NCI-H1436 treated with DMSO at 0.1 percent for 48 hours (cell line): Measurements from ENCODE around the gene ATP2A2.
"Not testable (repeated sequence)": the region's sequence is repeated elsewhere in the genome, so short reads cannot be mapped to it uniquely, and the experiment has no call there.

ENCODE experiments used
- DNase-seq: peaks from one replicate; lab custom pipeline; 2025; lab: John Stamatoyannopoulos, UW

ATP2A2 gene

DNA sequence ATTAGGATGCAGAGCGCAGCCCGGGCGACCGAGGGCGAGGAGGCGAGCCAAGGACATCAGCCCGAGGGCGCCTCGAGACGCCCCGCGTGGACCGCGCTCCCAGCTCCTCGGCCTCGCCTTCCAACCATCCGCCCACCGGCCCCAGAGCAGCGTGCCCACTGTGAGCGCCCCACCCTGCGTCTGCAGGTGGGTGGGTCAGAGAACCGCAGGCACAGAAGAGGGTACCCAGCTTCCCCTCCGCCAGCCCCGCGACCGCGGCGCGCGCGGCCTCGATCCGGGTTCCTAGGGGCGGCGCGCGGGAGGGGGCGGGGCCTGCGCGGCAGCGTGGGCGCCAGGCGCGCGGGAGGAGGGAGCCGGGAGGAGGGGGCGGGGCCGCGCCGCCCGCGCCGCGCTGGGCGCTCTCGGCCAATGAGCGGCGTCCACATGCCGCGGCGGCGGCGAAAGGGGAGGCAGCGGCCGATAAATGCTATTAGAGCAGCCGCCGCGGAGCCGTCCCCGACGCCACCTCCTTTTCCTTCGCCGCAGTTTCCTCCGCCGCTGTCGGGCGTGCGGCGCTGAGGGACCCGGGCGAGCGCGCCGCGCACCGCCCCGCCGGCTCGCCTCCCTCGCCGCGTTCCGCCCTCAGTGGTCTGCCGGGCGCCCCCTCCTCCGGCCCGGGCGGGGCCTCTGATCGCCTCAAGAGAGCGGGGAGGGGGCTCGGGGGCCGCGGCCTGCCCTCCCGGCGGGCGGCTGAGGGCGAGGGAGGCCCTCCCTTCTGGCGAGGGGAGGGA, at the start of gene ATP2A2:
TSS of gene ATP2A2 (plus strand) at position 469 of the 770 bp plus-strand sequence. CDS start 543 bp downstream, outside the sequence.
- DNase-seq, result peak; percentile 35

DNA sequence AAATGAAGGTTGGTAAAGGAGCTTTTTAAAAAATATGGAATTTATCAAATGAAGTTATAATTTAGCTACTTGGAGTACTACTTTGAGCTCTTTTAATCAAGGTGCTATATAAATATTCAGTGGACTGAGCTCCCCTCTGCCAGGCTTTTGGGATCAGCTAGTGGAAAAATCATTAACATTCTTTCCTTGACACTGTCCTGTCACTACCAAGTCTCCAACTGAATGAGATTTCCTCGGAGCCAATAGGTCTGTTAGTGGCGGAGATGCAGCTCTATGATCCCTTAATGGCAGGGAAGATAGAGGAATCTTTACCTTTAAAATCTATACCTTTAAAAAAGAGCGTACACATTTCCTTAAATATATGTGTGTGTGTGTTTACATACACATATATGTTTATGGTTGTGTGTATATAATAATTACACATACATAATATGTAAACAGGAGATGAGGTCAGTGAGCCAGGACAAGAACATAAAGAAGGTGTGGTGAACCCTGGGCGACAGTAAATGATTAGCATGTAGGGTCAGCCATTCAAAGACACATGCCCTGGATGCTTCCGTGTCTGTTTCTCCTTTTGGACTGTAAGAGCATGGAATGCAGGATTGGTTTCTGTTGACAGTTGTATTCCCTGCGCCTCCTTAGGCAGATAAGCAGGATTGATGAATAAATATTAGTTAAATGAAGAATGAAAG, 47.7 kb upstream of the ATP2A2 start:
- DNase-seq, result no peak

DNA sequence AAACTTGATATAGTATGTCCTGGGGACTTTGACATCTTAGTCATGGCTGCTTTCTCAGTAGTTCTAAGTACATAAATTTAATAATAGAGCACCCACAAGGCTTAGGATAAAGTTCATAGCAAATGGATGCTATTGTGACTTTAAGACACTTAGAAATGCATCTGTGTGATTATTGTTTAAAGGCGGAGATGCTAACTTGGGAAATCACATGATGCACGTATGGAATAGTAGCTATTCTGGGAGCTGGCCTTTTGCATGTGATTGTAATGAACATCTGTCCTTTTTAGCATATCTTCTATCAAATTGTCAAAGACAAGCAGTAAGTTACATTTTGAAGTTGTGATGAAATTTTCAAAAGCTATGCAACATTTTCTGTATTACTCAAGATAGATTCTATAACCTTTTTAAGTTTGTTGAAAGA, 46.7 kb upstream of the ATP2A2 start:
- no peak for DNase-seq

DNA sequence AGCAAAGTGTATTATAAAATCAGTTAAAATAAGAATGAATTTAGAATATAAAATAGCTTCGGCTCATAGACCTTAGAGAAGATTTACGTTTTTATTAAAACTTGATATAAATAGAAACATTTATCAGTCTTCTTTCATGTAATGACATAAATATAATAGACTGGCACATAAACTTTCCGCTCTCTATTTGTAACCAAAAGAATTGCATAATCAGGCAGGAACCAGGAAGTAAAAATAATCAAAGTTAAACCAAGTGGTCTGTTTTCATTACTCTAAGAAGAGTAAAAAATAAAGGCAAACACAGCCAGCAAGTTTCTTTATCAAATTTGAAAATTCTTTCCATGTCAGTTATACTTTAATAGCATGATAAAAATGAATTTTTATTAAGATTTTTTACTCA, 46.3 kb upstream of the ATP2A2 start:
- DNase-seq, result no peak

DNA sequence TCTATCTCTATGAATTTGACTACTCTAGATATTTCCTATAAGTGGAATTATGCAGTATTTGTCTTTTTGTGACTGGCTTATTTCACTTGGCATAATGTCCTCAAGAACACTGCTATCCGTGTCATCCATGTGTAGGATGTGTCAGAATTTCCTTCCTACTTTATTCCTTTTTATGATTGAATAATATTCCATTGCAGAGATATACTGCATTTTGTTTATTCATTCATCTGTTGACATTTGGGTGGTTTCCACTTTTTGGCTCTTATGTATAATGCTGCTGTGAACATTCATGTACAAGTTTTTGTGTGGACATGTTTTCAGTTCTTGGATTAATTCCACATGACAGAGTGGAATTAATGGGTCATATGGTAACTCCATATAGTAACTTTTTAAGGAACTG, 45.7 kb upstream of the ATP2A2 start:
- DNase-seq, result no peak

DNA sequence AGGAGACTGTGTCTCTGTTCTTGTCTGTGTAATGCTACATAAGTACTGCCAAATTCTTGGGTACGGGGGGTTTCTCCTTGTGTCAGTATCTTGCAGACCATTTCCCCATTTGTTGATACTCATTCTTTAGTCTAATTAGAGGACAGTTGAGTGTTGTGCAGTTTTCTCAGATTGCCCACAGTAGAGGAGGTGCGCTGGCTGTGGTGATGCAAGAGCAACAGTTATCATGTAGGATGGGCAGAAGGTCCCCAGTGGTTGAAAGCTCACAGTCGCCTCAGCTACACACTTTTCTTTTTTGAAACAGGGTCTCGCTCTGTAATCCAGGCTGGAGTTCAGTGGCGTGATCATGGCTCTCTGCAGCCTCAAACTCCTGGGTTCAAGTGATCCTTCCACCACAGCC, 37.8 kb upstream of the ATP2A2 start:
- no peak for DNase-seq

DNA sequence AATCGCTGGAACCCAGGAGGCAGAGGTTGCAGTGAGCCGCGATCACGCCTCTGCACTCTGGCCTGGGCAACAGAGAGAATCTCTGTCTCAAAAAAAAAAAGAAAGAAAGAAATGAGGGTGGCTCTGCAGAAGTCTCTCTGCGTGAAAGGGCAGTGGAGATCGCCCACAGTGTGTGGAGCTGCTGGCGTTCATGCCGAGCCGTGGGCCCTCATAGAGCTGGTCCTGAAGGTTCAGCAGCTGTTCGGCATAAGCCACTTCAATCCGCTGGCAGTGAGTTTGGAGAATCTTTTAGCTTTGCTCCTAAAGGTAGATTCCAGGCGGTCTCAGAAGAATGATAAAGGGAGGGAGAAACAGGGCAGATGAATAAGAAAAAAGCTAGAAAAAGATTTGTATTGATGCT, 36.7 kb upstream of the ATP2A2 start:
- DNase-seq, result no peak

DNA sequence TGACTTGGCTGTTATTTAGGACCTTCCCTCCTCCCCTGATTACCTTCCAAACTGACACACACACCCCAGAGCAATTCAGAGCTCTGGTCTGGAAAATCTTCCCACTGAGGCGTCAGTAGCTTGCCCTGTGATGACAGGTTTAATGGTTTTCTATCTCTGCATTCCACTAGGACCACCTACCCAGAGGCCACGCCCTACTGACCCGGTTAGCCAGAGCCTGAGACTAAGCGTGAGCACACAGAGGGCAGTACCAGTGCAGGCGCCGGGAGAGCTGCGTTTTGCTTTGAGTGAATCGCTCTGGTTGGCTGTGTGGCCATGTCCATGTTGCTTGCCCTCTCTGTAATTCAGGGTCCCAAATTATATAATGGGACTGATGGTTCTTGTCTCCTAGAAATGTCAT, 36.2 kb upstream of the ATP2A2 start:
- DNase-seq, result no peak

DNA sequence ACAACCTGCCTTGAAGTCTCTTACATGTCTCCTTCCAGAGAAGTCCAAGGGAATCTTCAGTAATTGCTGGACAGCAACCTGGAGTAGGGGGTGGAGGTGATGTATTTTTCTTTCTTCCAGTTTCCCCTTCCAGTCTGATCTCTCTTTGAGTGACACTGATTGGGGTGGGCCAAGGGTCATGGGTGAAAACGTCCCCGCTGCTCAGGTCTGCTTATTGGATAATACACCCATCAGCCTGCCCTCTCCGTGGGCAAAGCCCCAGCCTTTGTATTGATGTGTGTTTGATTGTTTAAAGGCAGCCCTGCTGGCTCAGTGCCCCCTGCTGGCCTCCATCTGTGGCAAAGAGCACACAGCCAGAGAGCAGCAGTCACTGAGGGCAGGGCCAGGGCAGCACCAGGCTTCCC, 35.7 kb upstream of the ATP2A2 start:
- DNase-seq, result no peak

DNA sequence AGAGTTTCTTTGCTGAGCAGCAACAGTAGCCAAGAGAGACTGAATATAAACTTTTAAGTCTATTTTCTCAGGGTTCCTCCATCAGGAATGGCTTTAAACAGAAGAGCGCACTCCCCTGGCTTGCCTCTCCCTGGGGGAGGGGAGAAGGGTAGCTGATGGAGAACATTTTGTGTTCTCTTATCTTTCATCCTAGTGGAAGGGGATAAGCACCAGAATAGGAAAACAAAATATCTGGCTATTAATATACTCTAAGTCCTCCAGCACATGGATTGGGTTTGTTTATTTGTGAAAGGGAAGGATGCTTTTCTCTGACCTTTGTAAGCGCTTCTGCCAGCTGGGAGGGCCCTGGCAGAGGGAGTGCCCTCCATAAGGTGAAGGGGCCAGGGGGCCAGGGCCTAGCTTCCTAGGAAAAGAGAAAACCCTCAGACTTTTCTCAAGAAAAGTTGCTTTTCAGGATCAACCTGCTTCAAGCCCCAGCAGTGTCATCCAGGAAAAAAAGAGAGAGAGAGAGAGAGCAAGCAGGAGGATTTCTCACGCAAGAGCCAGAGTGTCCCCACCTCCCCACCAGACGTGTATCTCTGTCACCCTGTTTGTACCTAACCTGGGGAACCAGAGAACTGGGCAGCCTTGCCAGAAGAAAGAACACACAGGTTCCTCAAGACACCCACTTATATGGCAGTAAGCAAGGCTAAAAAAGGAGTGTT, 34.3 kb upstream of the ATP2A2 start:
- no peak for DNase-seq

DNA sequence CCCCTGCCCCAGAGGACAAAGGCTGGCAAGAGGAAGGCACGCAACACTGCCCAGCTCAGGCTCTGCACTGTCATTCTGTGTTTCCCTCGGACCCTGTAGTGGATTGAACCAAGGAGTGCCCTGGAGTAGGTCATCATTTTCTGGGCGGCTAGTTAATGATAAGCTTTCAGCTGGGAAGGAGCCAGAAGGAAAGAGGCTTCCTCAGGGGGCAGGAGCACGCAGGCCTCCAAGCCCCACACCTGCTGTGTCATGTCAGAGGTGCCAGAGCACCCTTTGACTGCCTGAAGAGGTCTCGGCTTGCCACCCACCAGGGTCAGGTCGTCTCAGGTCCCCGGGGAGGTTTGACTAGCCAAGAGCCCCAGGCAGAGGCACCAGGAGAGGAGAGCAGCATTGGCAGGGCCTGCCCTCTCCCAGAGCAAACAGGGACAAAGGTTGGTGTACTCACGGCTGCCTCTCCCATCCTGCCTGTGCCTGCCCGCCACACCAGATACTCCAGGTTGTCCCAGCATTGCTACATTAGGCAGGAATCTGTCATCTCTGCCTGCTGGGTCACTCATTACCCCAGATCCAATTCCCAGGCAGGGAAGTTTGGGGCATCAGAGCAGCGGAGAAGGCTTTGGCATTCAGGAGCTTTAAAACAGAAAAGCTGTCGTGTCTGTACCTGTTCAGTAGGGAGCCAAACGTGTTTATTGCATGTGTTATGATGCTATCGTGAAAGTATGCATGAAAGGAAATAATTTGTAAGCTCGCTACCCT, 33.5 kb upstream of the ATP2A2 start:
- no peak for DNase-seq

DNA sequence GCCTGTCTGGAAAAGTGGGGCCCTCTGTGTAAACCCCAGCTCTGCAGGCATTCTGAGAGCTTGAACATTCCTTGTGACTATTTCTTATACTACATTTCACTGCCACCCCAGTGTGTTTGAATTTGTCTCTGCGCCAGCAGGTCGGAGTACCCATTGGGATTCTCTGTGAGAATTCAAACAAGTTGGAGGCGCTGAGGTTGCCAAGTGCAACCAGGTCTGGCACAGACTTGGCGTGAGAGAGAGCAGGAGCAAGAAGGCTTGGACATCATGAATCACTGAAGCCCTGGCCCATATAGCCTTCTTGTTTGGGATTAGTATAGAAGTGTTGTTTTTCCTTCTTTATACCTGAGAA, 33.0 kb upstream of the ATP2A2 start:
- no peak for DNase-seq

DNA sequence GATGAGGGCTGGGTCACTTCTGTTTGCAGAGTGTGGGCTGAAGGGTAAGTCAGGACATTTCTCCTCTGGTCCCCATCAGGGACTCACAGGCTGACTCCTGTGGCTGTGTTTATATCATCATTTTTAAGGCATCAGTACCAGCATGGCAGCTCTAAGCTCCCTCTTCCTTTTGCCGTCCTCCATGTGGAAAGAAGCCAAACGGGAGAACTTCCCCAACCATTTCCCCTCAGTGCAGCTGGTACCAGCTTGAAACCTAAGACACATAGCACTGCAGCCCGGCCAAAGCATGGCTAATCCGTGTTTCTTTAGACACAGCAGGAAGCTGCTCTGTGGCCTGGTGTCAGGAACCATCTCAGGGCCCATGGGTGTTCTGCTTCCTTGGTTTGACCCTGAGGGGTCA, 31.9 kb upstream of the ATP2A2 start:
- DNase-seq, result no peak

DNA sequence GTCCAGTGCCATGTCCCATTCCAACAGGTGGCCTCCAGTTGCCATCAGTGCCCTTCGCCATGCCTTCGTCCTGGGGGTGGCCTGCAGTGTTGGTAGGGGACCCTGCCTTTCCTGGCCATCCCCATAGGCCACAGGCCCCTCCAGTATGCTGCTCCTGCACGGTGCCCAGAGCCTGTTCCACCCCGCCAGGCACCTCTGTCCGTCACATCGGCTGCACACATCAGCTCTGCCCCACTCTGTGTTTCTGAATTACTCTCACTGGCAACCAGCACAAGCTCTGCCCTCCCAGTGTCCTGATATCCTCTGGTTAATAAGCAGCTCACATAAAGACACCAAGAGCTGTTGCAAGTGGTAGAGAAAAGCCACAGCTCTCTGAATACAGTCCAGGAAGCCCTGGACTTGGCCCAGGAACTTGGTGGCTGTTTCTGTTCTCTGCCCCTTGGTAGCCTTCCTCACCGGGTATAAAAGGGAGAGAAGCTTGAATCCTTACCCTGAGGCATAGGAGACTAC, 31.3 kb upstream of the ATP2A2 start:
- no peak for DNase-seq

DNA sequence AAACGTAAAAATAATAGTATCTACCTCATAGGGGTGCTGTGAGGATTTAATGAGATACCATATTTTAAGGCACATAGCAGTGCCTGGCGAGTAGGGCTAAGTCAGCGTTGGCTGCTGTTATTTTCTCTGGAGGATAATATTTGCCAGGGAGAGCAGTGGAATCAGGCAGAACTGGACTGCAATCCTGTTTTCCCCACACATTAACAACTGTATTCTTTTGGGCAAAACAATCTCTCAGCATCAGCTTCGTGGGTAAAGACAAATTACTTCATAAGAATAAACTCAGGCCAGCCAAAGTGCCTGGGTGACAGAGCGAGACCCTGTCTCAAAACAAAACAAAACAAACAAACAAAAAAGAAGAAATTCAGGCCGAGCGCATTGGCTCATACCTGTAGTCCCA, 29.7 kb upstream of the ATP2A2 start:
- DNase-seq, result no peak

DNA sequence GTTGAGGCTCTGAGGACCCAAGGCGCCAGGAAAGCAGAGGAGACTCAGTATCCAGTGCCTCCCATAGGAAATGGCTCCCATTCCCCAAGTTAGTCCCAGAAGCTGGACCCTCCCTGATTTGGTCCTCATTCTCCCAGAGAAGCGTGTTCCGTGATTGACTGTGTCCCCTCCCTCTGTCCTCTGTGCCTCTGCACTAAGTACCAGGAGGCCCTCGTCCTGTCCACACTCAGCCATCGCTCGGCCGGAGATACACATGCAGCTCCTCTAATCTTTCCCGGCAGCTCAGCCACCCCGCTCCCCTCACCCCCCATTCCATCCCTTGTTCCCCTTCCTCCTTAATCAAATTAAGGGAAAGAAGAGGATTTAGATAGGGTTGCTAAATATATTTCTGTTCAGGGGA, 28.3 kb upstream of the ATP2A2 start:
- no peak for DNase-seq

DNA sequence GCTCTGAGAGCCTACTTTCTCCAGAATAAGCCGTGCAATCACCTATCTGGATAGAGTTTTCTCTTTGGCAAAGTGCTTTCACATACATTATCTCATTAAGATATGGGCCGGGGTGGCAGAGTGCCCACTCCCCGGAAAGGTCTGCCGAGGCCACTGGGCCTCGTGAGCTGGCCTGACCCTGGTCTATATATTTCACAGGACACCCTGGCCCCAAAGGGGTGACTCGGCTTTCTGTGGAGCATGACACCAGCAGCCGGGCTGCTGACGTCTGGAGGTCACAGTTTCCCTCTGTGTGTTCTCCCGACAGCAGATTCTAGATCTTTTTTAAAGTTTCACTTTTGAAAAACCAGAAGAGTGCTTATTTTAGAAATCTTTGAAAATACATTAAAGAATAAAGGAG, 27.9 kb upstream of the ATP2A2 start:
- DNase-seq, result no peak

DNA sequence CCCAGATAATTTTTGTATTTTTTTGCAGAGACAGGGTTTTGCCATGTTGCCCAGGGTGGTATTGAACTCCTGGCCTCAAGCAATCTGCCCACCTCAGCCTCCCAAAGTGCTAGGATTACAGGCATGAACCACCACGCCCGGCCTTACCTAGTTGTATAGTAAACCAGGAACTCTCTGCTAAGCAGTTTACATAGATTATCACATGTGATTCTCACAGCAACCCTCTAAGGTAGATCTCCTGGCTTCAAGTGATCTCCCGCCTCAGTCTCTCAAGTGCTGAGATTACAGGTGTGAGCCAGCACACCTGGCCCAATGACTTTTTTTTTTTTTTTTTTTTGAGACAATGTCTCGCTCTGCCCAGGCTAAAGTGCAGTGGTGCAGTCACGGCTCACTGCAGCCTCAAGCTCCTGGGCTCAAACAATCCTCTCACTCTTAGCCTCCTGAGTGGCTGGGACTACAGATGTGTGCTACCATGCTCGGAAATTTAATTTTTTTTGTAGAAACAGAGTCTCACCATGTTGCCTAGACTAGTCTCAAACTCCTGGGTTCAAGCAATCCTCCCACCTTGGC, 26.0 kb upstream of the ATP2A2 start:
- no peak for DNase-seq

DNA sequence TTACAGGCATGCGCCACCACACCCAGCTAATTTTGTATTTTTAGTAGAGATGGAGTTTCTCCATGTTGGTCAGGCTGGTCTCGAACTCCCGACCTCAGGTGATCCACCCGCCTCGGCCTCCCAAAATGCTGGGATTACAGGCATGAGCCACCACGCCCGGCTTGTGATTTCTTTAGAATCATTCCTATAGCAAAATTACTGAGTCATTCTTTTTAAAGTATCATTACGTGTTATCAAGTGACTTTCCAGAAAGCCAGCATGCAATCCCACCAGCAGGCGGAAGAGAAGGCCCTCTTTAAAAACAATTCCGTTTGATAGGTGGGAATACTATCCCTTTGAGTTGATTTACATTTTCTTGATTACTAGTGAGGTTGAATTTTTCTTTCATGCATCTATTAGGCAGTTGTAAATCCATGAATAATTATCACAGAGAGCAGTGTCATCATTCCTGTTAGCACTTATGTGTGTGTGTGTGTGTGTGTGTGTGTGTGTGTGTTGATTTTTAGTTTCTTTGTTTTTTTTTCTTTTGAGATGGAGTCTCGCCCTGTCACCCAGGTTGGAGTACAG, 25.1 kb upstream of the ATP2A2 start:
- DNase-seq, result not testable (repeated sequence)

DNA sequence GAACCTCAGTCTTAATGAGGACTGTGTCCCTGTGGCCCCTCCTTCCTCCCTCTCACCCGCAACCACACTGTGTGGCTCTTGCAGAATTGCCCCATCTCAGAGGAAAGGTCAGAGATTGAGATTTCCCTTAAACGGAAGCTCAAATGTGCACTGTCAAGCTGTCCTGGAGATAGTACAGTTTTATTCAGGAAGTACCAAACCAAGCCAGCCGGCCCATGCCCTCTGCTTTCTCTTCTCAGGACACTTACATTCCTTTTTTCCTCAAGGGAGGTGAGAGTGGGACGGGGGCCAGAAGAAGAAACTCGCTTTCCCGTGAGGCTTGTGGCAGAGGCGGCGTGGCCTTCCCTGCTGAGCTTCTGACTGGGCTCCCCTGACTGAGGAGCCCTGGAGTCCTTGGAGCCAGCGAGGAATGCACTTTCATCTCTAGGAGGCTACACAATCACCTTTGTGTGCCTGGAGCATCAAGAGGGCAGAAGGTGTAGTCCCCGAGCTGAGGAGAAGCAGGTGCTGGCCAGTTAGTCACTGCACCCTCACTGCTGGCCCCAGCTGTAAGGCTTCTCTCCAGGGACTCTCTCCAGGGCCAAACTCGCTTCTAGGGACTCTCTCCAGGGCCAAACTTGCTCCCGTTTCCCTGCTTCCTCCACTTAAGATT, 24.1 kb upstream of the ATP2A2 start:
- DNase-seq, result no peak

DNA sequence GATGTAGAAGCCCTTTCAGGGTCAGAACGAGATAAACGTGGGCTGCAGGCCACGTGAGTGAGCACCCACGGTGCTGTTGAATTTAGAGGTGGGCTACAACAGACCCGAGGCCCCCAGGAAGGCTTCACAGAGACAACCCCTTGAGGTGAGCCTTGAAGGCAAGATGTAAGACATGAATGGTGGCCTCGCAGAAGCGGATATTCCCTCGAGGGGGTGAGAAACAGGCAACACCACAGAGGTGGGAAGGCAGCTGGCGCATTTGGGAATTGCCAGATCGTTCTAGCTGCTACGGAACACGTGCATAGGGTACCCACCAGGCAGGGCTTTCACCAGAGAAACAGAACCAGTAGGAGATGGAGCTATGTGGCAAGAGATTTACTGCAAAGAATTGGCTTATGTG, 22.6 kb upstream of the ATP2A2 start:
- DNase-seq, result no peak
